ELF-1 (cell line): ENCODE results near the gene AGPAT3.

ENCODE experiments used
- DNase-seq: peaks from one replicate; pipeline ENCODE4 v3.0.0-alpha.2; 2016; ENCODE audit warnings: low read depth, low spot score

The AGPAT3 gene

DNA sequence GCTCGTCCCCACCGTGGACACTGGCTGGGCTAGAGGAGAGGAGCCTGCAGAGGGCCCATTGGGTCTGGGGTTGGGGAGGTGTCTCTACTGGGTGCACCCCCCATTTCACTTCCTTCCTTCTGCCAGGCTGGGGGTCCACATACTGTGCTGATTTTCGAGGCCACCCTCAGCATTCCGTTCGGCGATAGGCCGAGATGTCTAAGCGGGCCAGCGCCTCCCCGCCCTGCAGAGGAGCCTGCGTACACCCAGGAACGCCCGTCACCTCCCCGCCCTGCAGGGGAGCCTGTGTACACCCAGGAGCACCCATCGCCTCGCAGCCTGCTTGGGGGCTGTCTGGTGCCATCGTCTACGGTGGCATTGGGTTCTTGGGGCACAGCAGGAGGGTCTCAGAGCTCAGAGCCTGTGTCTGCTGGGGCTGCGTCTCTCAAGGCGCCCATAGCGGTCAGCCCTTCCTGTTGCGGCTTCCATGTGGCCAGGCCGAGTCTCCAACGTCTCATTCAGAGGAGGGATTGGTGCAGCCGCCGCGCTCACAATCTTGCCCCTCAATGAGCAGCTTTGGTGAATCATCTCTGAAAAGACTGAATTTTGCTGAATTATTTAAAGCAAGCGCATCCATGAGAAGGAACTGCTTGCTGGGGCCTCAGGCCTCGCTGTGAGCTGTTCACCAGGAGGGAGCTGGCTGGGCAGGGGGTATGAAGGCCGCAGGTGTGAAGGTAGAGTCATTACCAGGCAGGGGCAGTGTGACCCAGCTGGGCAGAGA lies 30.7 kb upstream of the AGPAT3 start:
- DNase-seq = no peak

DNA sequence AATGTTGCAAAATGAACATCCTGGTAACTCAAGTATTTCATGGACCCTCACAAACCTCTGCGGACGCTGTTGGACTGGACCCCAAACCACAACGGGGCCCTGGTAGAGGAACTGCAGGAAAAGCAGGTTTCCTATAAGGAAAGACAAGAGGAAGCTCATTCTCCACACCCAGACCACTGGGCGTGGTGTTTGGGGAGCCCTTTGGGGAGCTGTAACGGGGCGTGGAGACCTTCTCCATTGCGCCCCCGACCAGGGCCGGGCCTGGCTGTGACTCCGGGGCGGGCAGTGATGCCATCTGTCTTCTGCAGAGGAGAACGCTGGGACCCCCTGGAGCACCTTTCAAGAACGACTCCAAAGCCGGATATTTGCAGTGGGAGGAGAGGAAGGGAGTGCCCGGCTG lies 30.0 kb upstream of the AGPAT3 start:
- no peak for DNase-seq

DNA sequence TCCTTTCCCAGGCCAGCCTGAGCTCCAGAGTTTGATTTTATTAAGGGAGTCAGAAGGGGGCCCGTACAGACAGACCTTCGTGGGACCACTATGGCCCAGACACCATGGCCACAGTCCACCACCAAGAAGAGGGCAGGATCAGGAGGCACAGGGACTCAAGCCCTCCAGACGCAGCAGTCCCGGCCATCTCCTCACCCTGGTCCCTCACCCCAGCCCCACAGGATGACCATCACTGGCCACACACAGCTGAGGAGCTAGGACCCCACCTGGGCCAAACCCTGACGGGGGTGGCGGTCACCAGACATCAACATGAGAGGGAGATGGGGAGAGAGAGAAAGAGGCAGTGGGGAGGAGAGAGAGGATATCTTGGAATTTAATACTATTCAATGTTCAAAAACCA lies 29.2 kb upstream of the AGPAT3 start:
- no peak for DNase-seq

DNA sequence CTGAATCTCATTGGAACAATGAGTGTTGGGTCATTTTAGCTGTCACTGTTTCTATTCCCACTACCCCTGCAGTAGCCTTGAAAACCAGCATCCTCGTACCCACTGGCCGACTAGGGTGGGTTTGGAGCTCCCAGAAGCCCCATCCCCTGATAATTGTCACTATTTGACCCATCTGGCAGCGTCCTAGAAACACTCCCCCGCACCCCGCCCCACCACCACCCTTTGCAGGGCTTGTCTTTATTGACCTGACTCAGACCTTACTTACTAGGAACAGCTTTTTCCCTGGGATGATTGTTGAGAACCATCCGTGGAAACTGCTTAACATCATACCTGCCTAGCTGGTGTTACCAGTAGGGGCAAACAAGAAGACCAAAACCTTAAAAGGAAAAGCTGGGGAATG lies 28.4 kb upstream of the AGPAT3 start:
- no peak for DNase-seq

DNA sequence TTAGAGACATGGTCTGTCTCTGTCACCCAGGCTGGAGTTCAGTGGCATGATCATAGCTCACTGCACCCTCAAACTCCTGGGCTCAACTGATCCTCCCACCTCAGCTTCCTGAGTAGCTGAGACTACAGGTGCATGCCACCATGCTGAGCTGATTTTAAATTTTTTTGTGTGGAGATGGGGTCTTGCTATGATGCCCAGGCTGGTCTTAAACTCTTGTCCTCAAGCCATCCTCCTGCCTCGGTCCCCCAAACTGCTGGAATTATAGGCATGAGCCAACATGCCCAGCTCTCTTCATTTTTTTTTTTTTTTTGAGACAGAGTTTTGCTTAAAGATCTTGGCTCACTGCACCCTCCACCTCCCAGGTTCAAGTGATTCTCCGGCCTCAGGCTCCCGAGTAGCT lies 24.8 kb upstream of the AGPAT3 start:
- no peak for DNase-seq

DNA sequence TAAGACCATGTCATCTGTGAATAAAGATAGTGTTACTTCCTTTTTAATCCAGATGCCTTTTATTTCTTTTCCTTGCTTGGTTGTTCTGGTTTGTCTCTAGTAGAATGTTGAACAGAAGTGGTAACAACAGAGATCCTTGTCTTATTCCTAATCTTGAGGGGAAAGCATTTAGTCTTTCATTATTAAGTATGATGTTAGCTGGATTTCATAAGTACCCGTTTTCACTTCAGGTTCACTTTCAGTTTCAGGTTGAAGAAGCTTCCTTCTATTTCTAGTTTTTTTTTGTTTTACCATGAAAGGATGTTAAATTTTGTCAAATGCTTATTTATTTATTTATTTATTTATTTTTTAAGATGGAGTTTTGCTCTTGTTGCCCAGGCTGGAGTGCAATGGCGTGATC lies 22.3 kb upstream of the AGPAT3 start:
- no peak for DNase-seq

DNA sequence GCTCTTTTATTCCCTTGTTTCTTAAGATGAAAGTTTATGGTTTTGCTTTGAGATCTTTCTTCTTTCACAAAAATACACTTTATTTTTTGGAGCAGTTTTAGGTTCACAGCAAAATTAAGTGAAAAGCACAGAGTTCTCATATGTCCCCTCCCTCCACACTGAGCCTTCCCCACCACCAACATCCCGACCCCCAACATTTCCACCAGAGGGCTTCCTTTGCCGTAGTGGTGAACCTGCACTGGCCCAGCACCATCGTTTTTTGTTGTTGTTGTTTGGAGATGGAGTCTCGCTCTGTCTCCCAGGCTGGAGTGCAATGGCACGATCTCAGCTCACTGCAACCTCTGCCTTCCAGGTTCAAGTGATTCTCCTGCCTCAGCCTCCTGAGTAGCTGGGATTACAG lies 20.1 kb upstream of the AGPAT3 start:
- peak; percentile 20 for DNase-seq

DNA sequence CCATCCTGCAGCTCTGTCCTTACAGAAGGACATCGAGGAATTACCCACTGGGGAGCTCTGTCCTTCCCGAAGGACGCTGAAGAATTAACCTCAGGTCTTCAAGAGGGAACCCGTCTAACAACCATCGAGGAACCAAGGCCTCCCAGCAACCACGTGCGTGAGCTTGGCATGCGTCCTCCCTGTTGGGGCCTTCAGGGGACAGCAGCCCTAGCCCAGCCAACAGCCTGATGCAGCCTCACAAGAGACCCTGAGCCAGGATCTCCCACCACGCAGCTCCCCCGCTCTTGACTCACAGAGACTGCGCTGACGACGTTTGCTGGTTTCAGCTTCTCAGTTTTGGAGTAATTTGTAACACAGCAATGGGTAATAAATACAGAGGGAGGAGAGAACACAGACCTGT lies 19.6 kb upstream of the AGPAT3 start:
- no peak for DNase-seq

DNA sequence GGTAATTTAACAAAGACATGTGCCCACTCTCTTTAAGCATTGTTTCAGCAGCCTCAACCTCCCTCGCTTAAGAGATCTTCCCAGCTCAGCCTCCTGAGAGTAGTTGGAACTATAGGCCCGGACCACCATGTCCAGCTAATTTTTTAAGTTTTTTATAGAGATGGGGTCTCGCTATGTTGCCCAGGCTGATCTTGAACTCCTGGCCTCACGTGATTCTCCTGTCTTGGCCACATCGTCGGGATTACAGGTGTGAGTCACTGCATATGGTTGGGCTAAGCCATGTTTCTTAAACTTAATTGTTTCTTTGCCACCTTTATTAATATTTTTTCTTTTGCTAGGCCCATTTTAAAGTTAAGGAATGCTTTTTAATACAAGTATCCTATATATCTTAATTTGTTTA lies 18.6 kb upstream of the AGPAT3 start:
- DNase-seq = no peak

DNA sequence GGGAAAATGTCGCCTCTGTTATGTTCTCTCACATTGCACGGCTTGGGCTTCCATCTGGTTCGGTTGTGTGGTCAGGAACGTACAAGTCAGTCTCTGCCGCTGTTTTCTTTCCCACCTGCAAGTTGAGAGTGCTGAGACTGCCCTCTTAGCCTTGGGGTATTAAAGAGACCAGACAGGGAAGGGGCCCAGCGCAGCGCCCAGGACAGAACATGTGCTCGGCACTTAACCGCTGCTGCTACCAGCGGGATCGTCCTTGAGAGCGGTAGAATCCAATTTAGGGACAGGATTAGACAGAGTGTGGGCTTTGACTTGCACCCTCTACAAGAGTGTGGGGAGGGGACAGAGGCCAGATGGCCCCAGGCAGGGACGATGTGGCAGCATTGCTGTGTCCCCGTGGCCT lies 17.7 kb upstream of the AGPAT3 start:
- no peak for DNase-seq

DNA sequence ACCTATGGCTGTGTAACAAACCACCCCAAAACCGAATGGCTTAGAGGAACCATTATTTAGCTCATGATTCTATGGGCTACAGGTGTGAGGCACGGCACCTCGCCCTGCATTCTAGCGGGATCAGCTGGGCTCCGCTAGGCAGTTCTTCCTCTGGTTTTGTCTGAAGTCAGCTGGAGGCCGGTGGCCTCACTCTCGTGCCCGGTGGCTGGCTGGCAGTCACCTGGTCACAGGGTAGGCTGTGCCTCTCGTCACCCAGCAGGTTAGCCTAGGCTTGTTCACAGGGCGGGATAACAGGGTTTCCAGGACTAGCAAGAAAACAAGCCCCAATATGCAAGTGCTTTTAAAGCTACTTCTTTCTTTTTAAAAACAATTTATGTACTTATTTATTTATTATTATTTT lies 16.3 kb upstream of the AGPAT3 start:
- no peak for DNase-seq

DNA sequence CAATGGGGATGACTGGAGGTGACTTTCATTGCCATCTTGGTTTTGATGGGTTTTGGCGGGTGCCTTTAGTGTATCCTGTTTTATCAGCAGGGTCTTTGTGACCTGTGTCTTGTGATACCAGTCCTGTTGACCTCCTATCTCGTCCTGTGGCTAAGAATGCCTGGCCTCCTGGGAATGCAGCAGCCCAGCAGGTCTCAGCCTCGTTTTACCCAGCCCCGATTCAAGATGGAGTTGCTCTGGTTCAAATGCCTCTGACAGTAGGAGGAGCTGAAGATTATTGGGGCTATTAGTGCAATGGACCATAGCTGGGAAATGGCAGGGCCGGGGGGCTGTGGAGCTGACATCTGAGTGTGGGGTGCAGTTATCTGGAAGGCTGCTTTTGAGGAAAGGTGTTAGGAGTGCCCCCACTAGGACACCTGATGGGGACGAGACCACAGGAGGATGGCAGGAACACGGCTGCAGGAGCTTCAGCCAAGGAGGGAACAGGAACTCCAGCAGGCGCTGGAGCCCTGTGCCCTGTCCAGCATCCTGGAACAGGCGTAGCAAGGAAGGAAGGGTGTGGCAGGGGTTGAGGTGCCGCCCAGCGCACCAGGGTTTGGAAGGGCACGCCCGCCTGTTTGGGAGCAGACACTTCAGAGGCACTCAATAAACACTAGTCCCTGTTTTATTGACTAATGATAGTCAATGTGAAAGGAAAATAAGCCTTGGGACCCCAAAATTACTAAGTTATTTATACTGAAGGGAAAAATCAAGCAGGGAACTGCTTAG lies 15.3 kb upstream of the AGPAT3 start:
- DNase-seq = no peak

DNA sequence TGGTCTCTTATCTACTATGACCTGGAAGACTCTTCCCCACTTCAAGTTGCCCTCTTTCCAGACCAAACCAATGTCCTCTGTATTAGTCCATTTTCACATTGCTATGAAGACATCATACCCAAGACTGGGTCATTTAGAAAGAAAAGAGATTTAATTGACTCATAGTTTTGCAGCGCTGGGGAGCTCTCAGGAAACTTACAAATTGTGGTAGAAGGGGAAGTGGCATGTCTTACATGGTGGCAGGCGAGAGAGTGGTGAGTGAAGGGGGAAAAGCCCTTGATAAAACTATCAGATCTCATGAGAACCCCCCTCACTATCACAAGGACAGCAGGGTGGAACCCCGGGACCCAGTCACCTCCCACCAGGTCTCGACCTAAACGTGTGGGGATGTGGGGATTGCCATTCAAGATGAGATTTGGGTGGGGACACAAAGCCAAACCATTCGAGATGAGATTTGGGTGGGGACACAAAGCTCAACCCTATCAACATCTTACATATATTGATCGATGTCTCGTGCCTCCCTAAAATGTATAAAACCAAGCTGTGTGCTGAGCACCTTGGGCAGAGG lies 14.2 kb upstream of the AGPAT3 start:
- DNase-seq = no peak

DNA sequence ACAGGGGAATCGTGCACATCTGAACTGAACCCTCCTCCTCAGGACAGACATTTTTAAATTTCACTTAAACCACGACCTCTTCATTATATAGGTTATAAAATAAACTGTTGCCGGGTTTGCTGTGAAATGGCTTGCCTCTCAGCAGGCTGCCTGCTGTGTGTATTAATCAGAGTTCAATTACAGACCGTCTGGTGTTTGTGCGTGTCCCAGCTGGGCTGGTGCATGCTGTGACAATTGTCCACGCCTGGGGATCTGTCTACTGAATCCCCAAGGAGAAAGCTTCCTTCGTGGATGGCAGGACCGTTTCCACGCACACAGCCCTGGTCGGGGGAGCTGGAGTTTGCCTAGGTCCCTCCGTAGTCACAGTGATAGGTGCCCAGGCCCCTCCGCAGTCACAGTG lies 13.4 kb upstream of the AGPAT3 start:
- DNase-seq = no peak

DNA sequence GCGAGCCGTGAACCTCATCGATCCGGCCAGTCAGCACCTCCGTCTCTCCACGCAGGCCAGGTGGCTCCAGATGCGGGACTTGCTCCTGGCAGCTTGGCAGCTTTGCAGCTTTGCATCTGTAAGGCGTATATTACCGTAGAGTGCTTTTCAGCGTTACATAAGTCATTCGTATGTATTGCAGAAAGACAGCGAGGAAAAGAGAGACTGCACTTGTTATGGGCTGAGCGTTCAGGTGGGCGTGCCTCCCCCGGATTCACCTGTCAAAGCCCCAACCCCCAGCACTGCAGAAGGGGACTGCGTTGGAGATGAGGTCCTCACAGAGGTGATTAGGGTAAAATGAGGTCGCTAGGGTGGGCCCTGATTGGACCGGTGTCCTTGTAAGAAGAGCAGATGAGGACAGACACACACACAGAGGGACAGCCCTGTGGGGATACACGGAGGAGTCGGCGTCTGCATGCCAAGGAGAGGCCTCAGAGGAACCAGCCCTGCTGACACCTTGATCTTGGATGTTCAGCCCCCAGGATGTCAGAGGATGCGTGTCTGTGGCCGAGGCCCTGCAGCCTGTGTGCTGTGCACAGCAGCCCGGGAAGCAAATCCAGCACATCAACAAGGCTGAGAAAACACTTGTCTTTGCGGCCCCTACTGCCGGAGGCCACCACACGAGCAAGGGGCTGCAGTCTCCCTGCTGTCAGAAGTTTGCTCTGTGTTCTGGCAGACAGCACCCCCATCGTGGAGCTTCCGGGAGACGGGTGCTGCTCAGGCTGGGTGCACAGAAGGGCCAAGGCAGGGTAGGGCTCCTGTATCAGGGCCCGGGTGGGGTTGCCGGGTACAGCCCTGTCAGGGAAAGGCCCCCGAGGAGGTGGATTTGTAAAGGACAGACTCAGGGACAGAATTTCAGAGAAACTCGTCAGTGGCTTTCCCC lies 10.9 kb upstream of the AGPAT3 start:
- DNase-seq = no peak

DNA sequence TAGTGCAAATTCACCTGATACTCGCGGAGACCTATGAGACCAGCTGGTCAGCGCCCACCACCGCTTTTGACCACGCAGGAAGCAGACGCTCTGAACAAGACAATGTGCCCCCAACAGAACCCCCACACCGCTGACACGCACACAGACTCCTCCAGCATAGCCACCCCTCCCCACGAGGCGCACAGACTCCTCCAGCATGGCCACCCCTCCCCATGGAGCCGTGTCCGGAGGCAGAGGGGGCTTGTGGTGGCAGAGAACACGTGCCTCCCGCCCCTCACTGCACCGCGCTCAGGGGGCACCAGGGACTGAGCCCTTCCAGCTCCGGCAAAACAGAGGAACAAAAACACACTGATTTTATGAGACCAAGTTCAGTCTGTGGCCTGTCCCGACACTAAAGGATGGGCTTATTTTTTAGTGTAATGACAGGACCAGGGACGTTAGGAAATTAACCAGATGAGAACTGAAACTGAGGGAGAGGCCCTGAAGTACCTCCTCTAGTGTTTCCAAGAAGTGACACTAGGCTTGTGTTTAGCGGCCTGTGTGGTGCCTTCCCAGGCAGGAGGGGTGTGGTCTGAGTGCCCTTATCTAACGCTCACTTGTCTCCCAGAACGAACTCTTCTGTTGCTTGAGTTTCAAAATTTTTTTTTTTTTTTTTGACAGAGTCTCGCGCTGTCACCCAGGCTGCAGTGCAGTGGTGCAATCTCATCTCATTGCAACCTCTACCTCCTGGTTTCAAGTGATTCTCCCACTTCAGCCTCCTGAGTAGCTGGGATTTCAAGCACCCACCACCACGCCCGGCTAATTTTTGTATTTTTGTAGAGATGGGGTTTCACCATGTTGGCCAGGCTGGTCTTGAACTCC lies 10.0 kb upstream of the AGPAT3 start:
- DNase-seq = no peak

DNA sequence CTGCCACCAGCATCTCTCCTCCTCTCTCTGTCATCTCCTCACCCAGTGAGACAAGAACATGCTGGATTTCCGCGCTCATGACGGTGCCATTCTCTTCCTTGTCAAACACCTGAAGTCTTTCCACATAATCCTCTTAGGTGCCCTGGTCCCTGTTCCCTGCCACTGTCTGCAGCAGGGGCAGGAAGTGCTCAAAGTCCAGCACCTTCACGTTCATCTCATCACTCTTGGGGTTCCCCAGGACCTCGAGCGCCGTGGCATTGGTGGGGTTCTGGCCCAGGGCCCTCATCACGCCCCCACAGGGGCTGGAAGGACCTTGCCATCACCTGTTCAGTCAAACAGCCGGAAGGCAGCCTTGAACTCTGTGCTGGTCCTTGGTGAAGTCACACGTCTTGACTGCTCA lies 9.1 kb upstream of the AGPAT3 start:
- no peak for DNase-seq

DNA sequence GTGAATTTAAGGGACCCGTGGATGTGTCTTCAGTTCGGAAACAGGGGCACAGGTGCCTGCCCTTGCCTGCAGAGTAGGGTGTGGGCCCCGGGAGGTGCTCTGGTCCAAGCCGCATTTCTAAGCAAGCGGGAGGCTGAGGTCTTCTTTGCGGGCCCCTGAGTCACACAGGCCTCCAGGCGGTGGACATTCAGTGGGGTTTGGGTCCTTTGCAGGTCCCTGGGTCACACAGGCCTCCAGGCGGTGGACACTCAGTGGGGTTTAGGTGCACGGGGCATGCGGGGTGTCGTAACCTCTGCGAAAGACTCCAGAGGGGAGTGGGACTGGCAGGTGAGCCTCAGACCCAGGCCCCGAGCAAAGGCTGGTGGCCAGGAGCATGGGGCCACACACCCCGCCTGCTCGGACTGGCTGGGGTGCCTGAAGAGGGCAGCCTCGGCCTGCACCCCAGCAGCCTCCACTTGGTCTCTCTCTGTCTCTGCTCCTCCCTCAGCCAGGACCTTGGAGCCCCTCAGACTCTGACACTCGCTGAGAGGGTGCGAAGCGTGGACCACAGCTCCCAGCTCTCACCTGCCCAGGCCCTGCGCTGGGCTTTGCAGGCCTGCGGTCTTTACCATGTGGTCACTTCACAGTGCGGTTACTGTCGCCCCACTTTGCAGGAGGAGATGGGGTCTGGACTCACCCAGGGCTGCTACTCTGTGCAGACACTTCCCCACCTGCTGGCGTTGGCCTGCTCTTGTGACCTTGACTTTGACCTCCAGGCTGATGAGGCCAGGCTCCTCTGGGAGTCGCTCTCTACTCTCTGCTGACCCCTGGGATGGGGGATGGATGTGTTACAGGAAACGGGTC lies 6.0 kb upstream of the AGPAT3 start:
- DNase-seq = no peak

DNA sequence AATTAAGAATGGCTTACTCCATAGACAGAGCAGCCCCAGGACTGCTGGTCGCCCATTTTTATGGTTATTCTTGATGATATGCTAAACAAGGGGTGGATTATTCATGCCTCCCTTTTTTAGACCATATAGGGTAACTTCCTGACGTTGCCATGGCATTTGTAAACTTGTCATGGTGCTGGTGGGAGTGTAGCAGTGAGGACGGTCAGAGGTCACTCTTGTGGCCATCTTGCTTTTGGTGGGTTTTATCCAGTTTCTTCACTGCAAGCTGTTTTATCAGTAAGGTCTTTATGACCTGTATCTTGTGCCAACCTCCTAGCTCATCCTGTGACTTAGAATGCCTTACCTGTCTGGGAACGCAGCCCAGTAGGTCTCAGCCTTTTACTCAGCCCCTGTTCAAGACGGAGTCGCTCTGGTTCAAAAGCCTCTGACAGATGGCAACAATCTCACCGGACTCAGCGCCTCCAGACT lies 5.2 kb upstream of the AGPAT3 start:
- DNase-seq = no peak

DNA sequence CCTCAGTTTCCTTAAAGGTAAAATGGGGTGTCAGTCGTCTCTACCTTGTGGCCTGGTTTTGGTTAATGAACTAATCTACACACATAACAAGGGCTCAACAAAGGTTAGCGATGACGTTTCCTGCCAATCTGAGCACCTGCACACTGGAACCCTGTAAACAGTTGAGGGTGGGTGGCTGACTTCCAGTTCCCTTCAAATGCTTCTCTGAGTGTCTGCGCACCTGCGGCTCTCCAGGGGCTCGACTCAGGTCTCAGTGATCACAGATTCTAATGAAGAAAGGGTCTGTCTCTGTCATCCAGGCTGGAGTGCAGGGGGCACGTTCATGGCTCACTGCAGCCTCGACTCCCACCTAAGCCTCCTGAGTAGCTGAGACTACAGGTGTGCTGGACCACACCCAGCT lies 3.3 kb upstream of the AGPAT3 start:
- DNase-seq = no peak
